SHP77 treated with DMSO at 0.1 percent for 48 hours (cell line): ENCODE data around the gene VSTM4.

ENCODE experiments used
- DNase-seq: peaks from one replicate; lab custom pipeline; 2025; lab: John Stamatoyannopoulos, UW

VSTM4 gene

GRCh38 chr10:49116509-49117375, 1.4 kb upstream of the VSTM4 start:
- no peak for DNase-seq

GRCh38 chr10:49115796-49116508, 630 bp upstream of the VSTM4 start:
- no peak for DNase-seq

- DNase-seq, result no peak
These were observed 656 bp downstream of the VSTM4 start for GRCh38 chr10:49114718-49115014.

- DNase-seq, result no peak
These were observed 1.6 kb downstream of the VSTM4 start for GRCh38 chr10:49113741-49114141.

GRCh38 chr10:49112851-49113250, 2.5 kb downstream of the VSTM4 start:
- no peak for DNase-seq

GRCh38 chr10:49112098-49112497, 3.2 kb downstream of the VSTM4 start:
- no peak for DNase-seq

GRCh38 chr10:49111320-49111698, 4.0 kb downstream of the VSTM4 start:
- no peak for DNase-seq

- DNase-seq, result no peak
These were observed 4.5 kb downstream of the VSTM4 start for GRCh38 chr10:49110684-49111319.

- no peak for DNase-seq
These were observed 5.5 kb downstream of the VSTM4 start for GRCh38 chr10:49109669-49110340.

- DNase-seq, result no peak
These were observed 6.7 kb downstream of the VSTM4 start for GRCh38 chr10:49108656-49109055.

GRCh38 chr10:49107887-49108267, 7.4 kb downstream of the VSTM4 start:
- no peak for DNase-seq

GRCh38 chr10:49107111-49107886, 8.0 kb downstream of the VSTM4 start:
- DNase-seq, result no peak

GRCh38 chr10:49106451-49106850, 8.9 kb downstream of the VSTM4 start:
- DNase-seq, result no peak

- no peak for DNase-seq
These were observed 10.2 kb downstream of the VSTM4 start for GRCh38 chr10:49105076-49105475.

- no peak for DNase-seq
These were observed 11.0 kb downstream of the VSTM4 start for GRCh38 chr10:49104323-49104722.

- no peak for DNase-seq
These were observed 11.6 kb downstream of the VSTM4 start for GRCh38 chr10:49103761-49104160.

- DNase-seq, result no peak
These were observed 16.3 kb downstream of the VSTM4 start for GRCh38 chr10:49099046-49099445.

- no peak for DNase-seq
These were observed 18.4 kb downstream of the VSTM4 start for GRCh38 chr10:49096890-49097445.

- DNase-seq, result no peak
These were observed 20.7 kb downstream of the VSTM4 start for GRCh38 chr10:49094646-49095045.

GRCh38 chr10:49093922-49094321, 21.4 kb downstream of the VSTM4 start:
- DNase-seq, result no peak

GRCh38 chr10:49092477-49092876, 22.8 kb downstream of the VSTM4 start:
- DNase-seq, result no peak
